Activated naive CD4-positive, alpha-beta T cell treated with anti-CD3 and anti-CD28 coated beads for 36 hours (primary cell): ENCODE data around the gene TGFB1. TPM values are rescaled to one million over a fixed set of nuclear protein-coding genes. Genes with fewer than 3 reads are reported as not detected.
A peak's percentile ranks its signal among the peaks of the same experiment; 100 is the strongest.
"Not testable (repeated sequence)": the region's sequence is repeated elsewhere in the genome, so short reads cannot be mapped to it uniquely, and the experiment has no call there.

ENCODE experiments used
- CTCF ChIA-PET: fragments of 350-600 bp; sonication (Branson Sonifier 250); formaldehyde crosslinking; loops from one replicate; lab custom pipeline; 2021; ENCODE audit warnings: antibody characterized with exemption; lab: Charles Lee
- DNase-seq: peaks from one replicate; pipeline ENCODE4 v3.0.0-alpha.2; 2020
- H3K27ac Mint-ChIP-seq: one replicate; pipeline ENCODE4 v1.8.0; 2021; ENCODE audit warnings: mild to moderate bottlenecking, mixed read lengths
- H3K27me3 Mint-ChIP-seq: one replicate; pipeline ENCODE4 v1.8.0; 2021; ENCODE audit warnings: low read depth, mixed read lengths
- H3K36me3 Mint-ChIP-seq: one replicate; pipeline ENCODE4 v1.8.0; 2021; ENCODE audit warnings: low read depth, mixed read lengths
- H3K4me1 Mint-ChIP-seq: one replicate; pipeline ENCODE4 v1.8.0; 2021; ENCODE audit warnings: low read depth, mixed read lengths
- H3K4me3 Mint-ChIP-seq: one replicate; pipeline ENCODE4 v1.8.0; 2021; ENCODE audit warnings: mild to moderate bottlenecking, moderate library complexity, mixed read lengths
- H3K9me3 Mint-ChIP-seq: one replicate; pipeline ENCODE4 v1.8.0; 2021; ENCODE audit warnings: mixed read lengths
- intact Hi-C: fragments of 100-400 bp; cut with micrococcal nuclease; formaldehyde crosslinking; loops from one replicate; pipeline ENCODE4 v1.15.1; 2023
- total RNA-seq, 2 experiments: library from RNA; stranded (reverse); gene quantifications; one replicate each; pipeline ENCODE4 v1.2.3, GENCODE V29; 2021

The TGFB1 gene
- total RNA-seq, 2 experiments from 2014 or later: 94.4 to 95.6 TPM

GRCh38 chr19:41354343-41354953, 726 bp upstream of the TGFB1 start:
- CTCF ChIA-PET: interaction anchor here (1.1 to 3.4 kb wide), 3 partner anchors 10 to 85 kb away, joined by 3 to 19 read pairs (median 14); partner anchors contain the start of gene B9D2
- intact Hi-C loops: loop anchor here (1.0 to 10.0 kb wide), 6 partner anchors 45 to 740 kb away; partner anchors contain the start of genes ARHGEF1, COQ8B, DMAC2 and ITPKC
- peak overlapping the region; percentile 93 for H3K27ac Mint-ChIP-seq
- peaks cover 21% of the 10 kb centered on the region for H3K36me3 Mint-ChIP-seq
- peaks cover 52% of the 10 kb centered on the region for H3K4me1 Mint-ChIP-seq
- no peaks in the 10 kb centered on the region for H3K27me3 Mint-ChIP-seq
- peak overlapping the region; percentile 87 for H3K4me3 Mint-ChIP-seq
- no peak for DNase-seq
- no peaks in the 10 kb centered on the region for H3K9me3 Mint-ChIP-seq

GRCh38 chr19:41352609-41353465, 885 bp downstream of the TGFB1 start:
- H3K9me3 Mint-ChIP-seq: peaks cover 2% of the 10 kb centered on the region
- CTCF ChIA-PET: interaction anchor here (0.9 to 3.4 kb wide), 5 partner anchors 12 to 89 kb away, joined by 3 to 14 read pairs (median 3); partner anchors contain the start of genes B9D2 and DMAC2
- no peaks in the 10 kb centered on the region for H3K27me3 Mint-ChIP-seq
- peak overlapping the region; percentile 91 for H3K4me3 Mint-ChIP-seq
- DNase-seq: peak; percentile 81
- intact Hi-C loops: loop anchor here (1.0 to 10.0 kb wide), 9 partner anchors 10 to 738 kb away; partner anchors contain the start of genes ARHGEF1, BCKDHA, COQ8B and DMAC2
- H3K4me1 Mint-ChIP-seq: peaks cover 56% of the 10 kb centered on the region
- H3K27ac Mint-ChIP-seq: peak overlapping the region; percentile 97
- peaks cover 32% of the 10 kb centered on the region for H3K36me3 Mint-ChIP-seq

DNA sequence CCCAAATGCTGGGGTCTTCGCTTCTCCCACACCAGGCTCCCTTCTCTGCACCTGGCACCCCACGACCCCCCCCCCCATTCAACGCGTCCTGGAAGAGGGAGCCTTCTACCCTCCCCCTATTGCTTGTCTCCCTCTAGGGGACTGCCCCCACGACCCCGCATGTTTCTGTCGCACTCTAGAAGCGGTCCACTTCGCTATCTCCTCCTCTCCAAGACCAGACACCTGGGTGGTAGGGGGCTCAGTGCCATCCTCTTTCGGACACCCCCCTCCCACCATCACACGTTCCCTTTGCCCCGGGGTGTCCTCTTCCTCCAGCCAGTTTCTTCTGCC, 1.5 kb downstream of the TGFB1 start:
- no peak for DNase-seq
- peak overlapping the region; percentile 97 for H3K27ac Mint-ChIP-seq
- H3K27me3 Mint-ChIP-seq: no peaks in the 10 kb centered on the region
- intact Hi-C loops: loop anchor here (5.0 to 10.0 kb wide), 5 partner anchors 85 to 737 kb away; partner anchors contain the start of genes ARHGEF1, COQ8B, DMAC2 and ITPKC
- H3K4me3 Mint-ChIP-seq: peak overlapping the region; percentile 91
- peaks cover 51% of the 10 kb centered on the region for H3K4me1 Mint-ChIP-seq
- H3K9me3 Mint-ChIP-seq: peaks cover 2% of the 10 kb centered on the region
- CTCF ChIA-PET: interaction anchor here (0.7 to 3.4 kb wide), 7 partner anchors 12 to 197 kb away, joined by 3 to 14 read pairs (median 3); partner anchors contain the start of genes B9D2 and DMAC2
- peaks cover 35% of the 10 kb centered on the region for H3K36me3 Mint-ChIP-seq

GRCh38 chr19:41351339-41352245, 2.1 kb downstream of the TGFB1 start:
- Mint-ChIP-seq H3K4me1 (peaks cover 46% of the 10 kb centered on the region), H3K27ac (peak overlapping the region; percentile 97), H3K27me3 (no peaks in the 10 kb centered on the region), H3K4me3 (peak overlapping the region; percentile 91), H3K9me3 (peaks cover 2% of the 10 kb centered on the region), H3K36me3 (peaks cover 37% of the 10 kb centered on the region)
- intact Hi-C loops: loop anchor here (1.0 to 10.0 kb wide), 6 partner anchors 23 to 737 kb away; partner anchors contain the start of genes ARHGEF1, COQ8B, DMAC2 and ITPKC
- DNase-seq: peak; percentile 76
- CTCF ChIA-PET: interaction anchor here (0.7 to 3.4 kb wide), 9 partner anchors 13 to 198 kb away, joined by 3 to 14 read pairs (median 3); partner anchors contain the start of genes B9D2 and DMAC2

DNA sequence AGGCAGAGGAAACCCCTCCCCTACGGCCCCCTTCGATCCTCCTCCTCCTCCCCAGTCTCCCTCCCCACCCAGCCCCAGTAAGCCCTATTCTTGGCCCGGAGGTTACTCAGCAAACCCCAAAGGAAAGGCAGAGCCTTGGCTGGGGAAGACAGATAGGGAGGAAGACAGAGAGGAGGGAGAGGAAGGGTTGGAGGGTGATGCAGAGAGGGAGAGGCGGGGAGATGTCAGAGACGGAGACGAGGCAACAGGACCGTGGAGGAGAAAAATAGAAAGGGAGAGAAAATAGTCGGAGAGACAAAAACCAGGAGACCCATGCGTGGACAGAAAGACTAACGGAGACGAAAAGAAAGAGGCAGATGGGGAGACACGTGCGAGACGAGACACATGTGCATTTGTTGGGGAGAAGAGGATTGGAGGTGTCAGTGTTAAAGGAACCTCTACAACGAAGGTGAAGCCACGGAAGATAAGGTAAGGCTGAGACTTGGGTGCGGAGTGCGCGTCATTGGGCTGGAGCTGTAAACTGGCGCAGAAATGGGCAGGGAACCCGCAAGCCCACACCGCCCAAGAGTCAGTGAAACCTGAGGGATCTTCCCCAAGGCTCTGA, 2.9 kb downstream of the TGFB1 start:
- DNase-seq: no peak
- peaks cover 41% of the 10 kb centered on the region for H3K4me1 Mint-ChIP-seq
- no peaks in the 10 kb centered on the region for H3K27me3 Mint-ChIP-seq
- intact Hi-C loops: loop anchor here (1.0 to 10.0 kb wide), 6 partner anchors 23 to 736 kb away; partner anchors contain the start of genes ARHGEF1, COQ8B, DMAC2 and ITPKC
- CTCF ChIA-PET: interaction anchor here (0.6 to 3.4 kb wide), 6 partner anchors 14 to 199 kb away, joined by 3 to 14 read pairs (median 3); partner anchors contain the start of genes B9D2 and DMAC2
- H3K4me3 Mint-ChIP-seq: peak overlapping the region; percentile 91
- H3K36me3 Mint-ChIP-seq: peaks cover 37% of the 10 kb centered on the region
- peak overlapping the region; percentile 97 for H3K27ac Mint-ChIP-seq
- H3K9me3 Mint-ChIP-seq: peaks cover 2% of the 10 kb centered on the region

DNA sequence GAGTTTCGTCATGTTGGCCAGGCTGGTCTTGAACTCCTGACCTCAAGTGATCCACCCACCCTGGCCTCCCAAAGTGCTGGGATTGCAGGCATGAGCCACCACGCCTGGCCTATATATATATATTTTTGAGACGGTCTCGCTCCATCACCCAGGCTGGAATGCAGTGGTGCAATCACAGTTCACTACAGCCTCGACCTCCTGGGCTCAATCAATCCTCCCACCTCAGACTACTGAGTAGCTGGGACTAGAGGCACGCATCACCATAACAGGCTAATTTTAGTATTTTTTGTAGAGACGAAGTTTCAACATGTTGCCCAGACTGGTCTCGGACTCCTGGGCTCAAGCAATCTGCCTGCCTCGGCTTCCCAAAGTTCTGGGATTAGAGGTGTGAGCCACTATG, 6.8 kb downstream of the TGFB1 start:
- CTCF ChIA-PET: interaction anchor here (0.7 kb wide), 1 partner anchor 39 kb away, joined by 3 read pairs; no protein-coding TSS in a partner anchor
- H3K4me3 Mint-ChIP-seq: not testable (repeated sequence)

GRCh38 chr19:41344162-41344561, 9.6 kb downstream of the TGFB1 start:
- no peak for DNase-seq
- H3K27ac Mint-ChIP-seq: no peak overlapping the region
- H3K9me3 Mint-ChIP-seq: peaks cover 2% of the 10 kb centered on the region
- intact Hi-C loops: no loop called here
- no peak overlapping the region for H3K4me3 Mint-ChIP-seq
- CTCF ChIA-PET: interaction anchor here (0.6 kb wide), 1 partner anchor 103 kb away, joined by 5 read pairs; no protein-coding TSS in a partner anchor
- H3K4me1 Mint-ChIP-seq: peaks cover 44% of the 10 kb centered on the region
- H3K27me3 Mint-ChIP-seq: no peaks in the 10 kb centered on the region
- H3K36me3 Mint-ChIP-seq: peaks cover 37% of the 10 kb centered on the region

More for the DNA sequence above, 6.8 kb downstream of the TGFB1 start:
- DNase-seq, intact Hi-C loops, H3K9me3 Mint-ChIP-seq, H3K27me3 Mint-ChIP-seq, H3K27ac Mint-ChIP-seq: not testable (repeated sequence)
- H3K36me3 Mint-ChIP-seq: peaks cover 44% of the 10 kb centered on the region
- H3K4me1 Mint-ChIP-seq: peaks cover 54% of the 10 kb centered on the region

GRCh38 chr19:41341669-41342490, 11.8 kb downstream of the TGFB1 start:
- H3K4me1 Mint-ChIP-seq: peaks cover 36% of the 10 kb centered on the region
- no peak overlapping the region for H3K27ac Mint-ChIP-seq
- CTCF ChIA-PET: no interaction called here
- H3K9me3 Mint-ChIP-seq: no peaks in the 10 kb centered on the region
- H3K36me3 Mint-ChIP-seq: peaks cover 31% of the 10 kb centered on the region
- peak; percentile 29 for DNase-seq
- no peak overlapping the region for H3K4me3 Mint-ChIP-seq
- H3K27me3 Mint-ChIP-seq: no peaks in the 10 kb centered on the region
- intact Hi-C loops: no loop called here

GRCh38 chr19:41339936-41340335, 13.8 kb downstream of the TGFB1 start:
- Mint-ChIP-seq H3K36me3 (peaks cover 28% of the 10 kb centered on the region), H3K27ac (no peak overlapping the region), H3K4me1 (peaks cover 41% of the 10 kb centered on the region), H3K27me3 (no peaks in the 10 kb centered on the region), H3K9me3 (no peaks in the 10 kb centered on the region), H3K4me3 (no peak overlapping the region)
- CTCF ChIA-PET: no interaction called here
- intact Hi-C loops: no loop called here
- DNase-seq: no peak

DNA sequence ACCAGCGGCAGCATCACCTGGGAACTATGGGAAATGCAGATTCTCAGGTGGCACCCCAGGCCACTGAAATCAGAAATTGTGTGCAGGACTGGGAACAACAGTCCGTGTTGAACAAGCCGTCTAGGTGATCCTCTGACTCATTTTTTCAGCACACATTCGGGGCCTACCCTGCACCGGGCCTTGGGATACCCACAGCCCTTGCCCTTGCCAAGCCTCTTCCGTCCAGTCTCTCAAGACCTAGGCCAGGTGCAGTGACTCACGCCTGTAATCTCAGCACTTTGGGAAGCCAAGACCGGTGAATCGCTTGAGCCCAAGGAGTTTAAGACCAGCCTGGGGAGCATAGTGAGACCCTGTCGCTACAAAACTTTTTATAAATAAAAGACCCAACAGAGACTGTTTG, 18.3 kb downstream of the TGFB1 start:
- Mint-ChIP-seq H3K27me3 (no peaks in the 10 kb centered on the region), H3K9me3 (no peaks in the 10 kb centered on the region), H3K36me3 (peaks cover 27% of the 10 kb centered on the region), H3K27ac (peak overlapping the region; percentile 56), H3K4me1 (peaks cover 33% of the 10 kb centered on the region), H3K4me3 (no peak overlapping the region)
- intact Hi-C loops: no loop called here
- CTCF ChIA-PET: interaction anchor here (0.7 to 1.3 kb wide), 3 partner anchors 15 to 114 kb away, joined by 3 read pairs; no protein-coding TSS in a partner anchor
- no peak for DNase-seq
